HCT116 (cell line): ENCODE data around the gene FBH1. TPM values are rescaled to one million over a fixed set of nuclear protein-coding genes. Genes with fewer than 3 reads are reported as not detected.

Experiments used
- ATAC-seq: fragments of 200-7000 bp; cut with Tn5 transposase; 2 replicates; pipeline ENCODE4 v1.9.1; 2020; ENCODE audit warnings: mild to moderate bottlenecking, moderate library complexity
- BruUV-seq: library from RNA; stranded (reverse); fragments of 400-500 nt; replicated peaks from 2 replicates; lab custom pipeline; 2021; lab: Mats Ljungman, UMichigan
- CTCF ChIA-PET: fragments of 300-600 bp; sonication (Branson Sonifier 250); formaldehyde crosslinking; loops from one replicate; lab custom pipeline; 2021; ENCODE audit warnings: antibody characterized with exemption; lab: Charles Lee
- POLR2A ChIA-PET: fragments of 300-600, 350-600 bp; sonication (Branson Sonifier 250); formaldehyde crosslinking; loops from one replicate; lab custom pipeline; 2021; ENCODE audit warnings: antibody characterized with exemption; lab: Charles Lee
- RAD21 ChIA-PET, 2 experiments: fragments of 300-600 bp; sonication (Branson Sonifier 250); formaldehyde crosslinking; loops; one replicate each; lab custom pipeline; 2023; ENCODE audit warnings: low total read pairs in 2 of 2; ENCODE audit not compliant: uncharacterized antibody in 2 of 2, unreplicated experiment in 2 of 2, low non-redundant PET in 1 of 2; lab: Charles Lee
- DNase-seq: peaks from one replicate; pipeline ENCODE4 v3.0.0-alpha.2; 2010; ENCODE audit warnings: low read depth, low spot score
- H2AFZ ChIP-seq: fragments of 200-600 bp; shearing (Covaris generic), sonication (generic); 2 replicates; pipeline ENCODE4 v1.6.1; 2017; ENCODE audit warnings: low read depth, mixed run types, mixed read lengths, antibody characterized with exemption, low read length; ENCODE audit not compliant: poor library complexity, severe bottlenecking
- H3K27ac ChIP-seq: 2 replicates; pipeline ENCODE4 v1.5.1; 2012; ENCODE audit warnings: low read depth, low read length
- H3K27me3 ChIP-seq: fragments of 200-600 bp; sonication (generic); 2 replicates; pipeline ENCODE4 v1.6.1; 2016; ENCODE audit warnings: mixed run types, low read length, mixed read lengths; ENCODE audit not compliant: insufficient read depth
- H3K36me3 ChIP-seq, 2 experiments: fragments of 200-500 bp in 1 of 2; fragments of 200-600 bp in 1 of 2; sonication (Bioruptor generic) in 1 of 2; sonication (generic) in 1 of 2; 2 replicates each; pipeline versions ENCODE4 v1.5.1 to v1.6.1; 2014 to 2016; ENCODE audit warnings: low read length in 2 of 2, inconsistent platforms in 1 of 2, mixed read lengths in 1 of 2, mixed run types in 1 of 2; ENCODE audit not compliant: insufficient read depth in 2 of 2, control insufficient read depth in 1 of 2
- H3K4me1 ChIP-seq, 2 experiments: fragments of 200-600 bp in 1 of 2; sonication (generic) in 1 of 2; 2 replicates each; pipeline versions ENCODE4 v1.5.1 to v1.6.1; 2012 to 2017; ENCODE audit warnings: low read length in 2 of 2, inconsistent platforms in 1 of 2, mild to moderate bottlenecking in 1 of 2, mixed read lengths in 1 of 2, mixed run types in 1 of 2, moderate library complexity in 1 of 2; ENCODE audit not compliant: insufficient read depth in 2 of 2, control insufficient read depth in 1 of 2
- H3K4me2 ChIP-seq: fragments of 200-600 bp; sonication (generic); 2 replicates; pipeline ENCODE4 v1.6.1; 2017; ENCODE audit warnings: mixed run types, low read length, mixed read lengths
- H3K4me3 ChIP-seq, 2 experiments: fragments of 200-600 bp in 1 of 2; sonication (generic) in 1 of 2; replicated peaks in 1 of 2; 2 replicates each; pipeline ENCODE4 v1.5.1; 2011 to 2016; ENCODE audit warnings: low read length in 2 of 2, control low read depth in 1 of 2, low read depth in 1 of 2, mild to moderate bottlenecking in 1 of 2, mixed read lengths in 1 of 2, mixed run types in 1 of 2
- H3K79me2 ChIP-seq: fragments of 200-600 bp; sonication (generic); 2 replicates; pipeline ENCODE4 v1.6.1; 2017; ENCODE audit warnings: mild to moderate bottlenecking, mixed run types, low read length, moderate library complexity, mixed read lengths; ENCODE audit not compliant: insufficient read depth
- H3K9ac ChIP-seq: fragments of 200-600 bp; sonication (generic); 2 replicates; pipeline ENCODE4 v1.6.1; 2016; ENCODE audit warnings: low read length, mixed read lengths
- H3K9me2 ChIP-seq: fragments of 200-600 bp; sonication (generic), shearing (Covaris generic); 2 replicates; pipeline ENCODE4 v1.6.1; 2017; ENCODE audit warnings: mixed run types, mild to moderate bottlenecking, moderate library complexity; ENCODE audit not compliant: insufficient read depth
- H3K9me3 ChIP-seq, 2 experiments: fragments of 200-500 bp in 1 of 2; fragments of 200-600 bp in 1 of 2; sonication (Bioruptor generic) in 1 of 2; sonication (generic) in 1 of 2; 2 replicates each; pipeline ENCODE4 v1.6.1; 2014 to 2017; ENCODE audit warnings: low read length in 2 of 2, mixed read lengths in 2 of 2, inconsistent platforms in 1 of 2, low read depth in 1 of 2, mild to moderate bottlenecking in 1 of 2, mixed run types in 1 of 2, moderate library complexity in 1 of 2; ENCODE audit not compliant: control insufficient read depth in 1 of 2, insufficient read depth in 1 of 2
- H4K20me1 ChIP-seq: fragments of 200-600 bp; sonication (generic), shearing (Covaris generic); 2 replicates; pipeline ENCODE4 v1.6.1; 2017; ENCODE audit warnings: mixed run types, mild to moderate bottlenecking, moderate library complexity; ENCODE audit not compliant: insufficient read depth
- CTCF ChIP-seq, 3 experiments: fragments of 200-600 bp in 1 of 3; sonication (generic) in 1 of 3; IDR thresholded peaks in 2 of 3; conservative IDR thresholded peaks in 1 of 3; 2 replicates each; pipeline ENCODE4 v1.5.1; 2012 to 2017; ENCODE audit warnings: low read depth in 2 of 3, low read length in 2 of 3, antibody characterized with exemption in 1 of 3, borderline replicate concordance in 1 of 3, control low read depth in 1 of 3, mild to moderate bottlenecking in 1 of 3, mixed read lengths in 1 of 3, mixed run types in 1 of 3, moderate library complexity in 1 of 3; ENCODE audit not compliant: insufficient read depth in 1 of 3
- EZH2 ChIP-seq: fragments of 200-600 bp; sonication (generic); IDR thresholded peaks from 2 replicates; pipeline ENCODE4 v1.6.1; 2017; ENCODE audit warnings: antibody characterized with exemption, mixed run types
- JUND ChIP-seq: IDR thresholded peaks from 2 replicates; pipeline ENCODE4 v1.6.1; 2012
- POLR2A ChIP-seq: IDR thresholded peaks from 2 replicates; pipeline ENCODE4 v1.7.0; 2011; ENCODE audit warnings: borderline replicate concordance; ENCODE audit not compliant: insufficient read depth, insufficient read length; ENCODE audit errors: extremely low read depth
- SRF ChIP-seq: IDR thresholded peaks from 2 replicates; pipeline ENCODE4 v1.6.1; 2012; ENCODE audit warnings: low read depth
- TCF7L2 ChIP-seq: IDR thresholded peaks from 2 replicates; pipeline ENCODE4 v1.7.0; 2011; ENCODE audit warnings: borderline replicate concordance, inconsistent platforms; ENCODE audit not compliant: insufficient read depth, insufficient read length; ENCODE audit errors: extremely low read depth
- YY1 ChIP-seq: IDR thresholded peaks from 2 replicates; pipeline ENCODE4 v1.6.1; 2011; ENCODE audit warnings: low read length, low read depth, moderate library complexity, mild to moderate bottlenecking; ENCODE audit not compliant: insufficient replicate concordance; ENCODE audit errors: extremely low read depth
- ZNF274 ChIP-seq: fragments of 200-500 bp; sonication (Bioruptor generic); IDR thresholded peaks from 2 replicates; pipeline ENCODE4 v1.6.1; 2014; ENCODE audit warnings: mild to moderate bottlenecking, low read depth, low read length, inconsistent platforms
- intact Hi-C: fragments of 100-400 bp; cut with micrococcal nuclease; formaldehyde crosslinking; loops from 2 replicates; pipeline ENCODE4 v1.10.0; 2022
- total RNA-seq: library from RNA; stranded (reverse); gene quantifications from one replicate; pipeline ENCODE4 v1.2.1, GENCODE V29; 2021; ENCODE audit not compliant: unreplicated experiment

The FBH1 gene
- total RNA-seq, 1 experiment from 2014 or later = 70.2 TPM

- H3K27me3 ChIP-seq = no peaks in the 10 kb centered on the region
- RAD21 ChIA-PET = no interaction called here
- H2AFZ ChIP-seq = no peak overlapping the region
- H3K4me2 ChIP-seq = no peak overlapping the region
- TF ChIP-seq JUND (no peak), TCF7L2 (no peak), CTCF (IDR thresholded peaks at IDR 0.05 in 2 of 3, conservative IDR thresholded peaks at IDR 0.05 in 1 of 3; ENCODE audit: borderline replicate concordance in 1 of 3, insufficient read depth in 1 of 3, low read depth in 2 of 3, low read length in 2 of 3) (no peak), POLR2A (no peak), YY1 (no peak), ZNF274 (no peak), EZH2 (no peak), SRF (no peak)
- intact Hi-C loops = no loop called here
- DNase-seq (no peak), ATAC-seq (no peak)
- no peak overlapping the region for H3K9ac ChIP-seq
- H3K4me1 ChIP-seq = peaks cover 5 to 8% of the 10 kb centered on the region in 2 experiments; a peak in 3 of 4 replicates
- no peaks in the 10 kb centered on the region for H3K9me2 ChIP-seq
- POLR2A ChIA-PET = no interaction called here
- peaks cover 0 to 3% of the 10 kb centered on the region in 2 experiments; a peak in 1 of 4 replicates for H3K9me3 ChIP-seq
- H3K36me3 ChIP-seq = peaks cover 14 to 44% of the 10 kb centered on the region in 2 experiments; a peak in 2 of 4 replicates
- no TSS peak for BruUV-seq
- CTCF ChIA-PET = no interaction called here
- H3K79me2 ChIP-seq = peaks cover 51% of the 10 kb centered on the region
- no peaks in the 10 kb centered on the region for H4K20me1 ChIP-seq
- H3K4me3 ChIP-seq = no peak overlapping the region
- no peak overlapping the region for H3K27ac ChIP-seq
These were observed 4.4 kb downstream of the FBH1 start for GRCh38 chr10:5894403-5894802.
